Neural cell (in vitro differentiated cells): ENCODE data around the gene PDK4. TPM values are rescaled to one million over a fixed set of nuclear protein-coding genes. Genes with fewer than 3 reads are reported as not detected.
"Not testable (repeated sequence)": the region's sequence is repeated elsewhere in the genome, so short reads cannot be mapped to it uniquely, and the experiment has no call there.

Experiments used
- H2AFZ ChIP-seq: fragments of 200-600, 300-800 bp; sonication (generic), shearing (Covaris generic); 2 replicates; pipeline ENCODE4 v1.6.0; 2014; ENCODE audit warnings: low read depth, mild to moderate bottlenecking, antibody characterized with exemption, low read length, moderate library complexity
- H3F3A ChIP-seq: fragments of 200-600 bp; shearing (Covaris generic); 2 replicates; pipeline ENCODE4 v1.6.1; 2016; ENCODE audit warnings: mild to moderate bottlenecking, moderate library complexity, mixed read lengths, antibody characterized with exemption, low read length; ENCODE audit not compliant: insufficient read depth, poor library complexity, severe bottlenecking
- H3K27ac ChIP-seq: fragments of 200-600, 300-800 bp; sonication (generic), shearing (Covaris generic); 2 replicates; pipeline ENCODE4 v1.5.1; 2014; ENCODE audit warnings: mild to moderate bottlenecking, low read length, moderate library complexity
- H3K27me3 ChIP-seq: fragments of 300-800, 200-600 bp; sonication (generic), shearing (Covaris generic); 2 replicates; pipeline ENCODE4 v1.6.0; 2014; ENCODE audit warnings: mild to moderate bottlenecking, low read depth, low read length, moderate library complexity; ENCODE audit not compliant: insufficient read depth
- H3K36me3 ChIP-seq: fragments of 300-800, 200-600 bp; sonication (generic), shearing (Covaris generic); 2 replicates; pipeline ENCODE4 v1.5.1; 2014; ENCODE audit warnings: mild to moderate bottlenecking, antibody characterized with exemption, low read length, moderate library complexity; ENCODE audit not compliant: insufficient read depth
- H3K4me2 ChIP-seq: fragments of 300-800, 200-600 bp; sonication (generic), shearing (Covaris generic); 2 replicates; pipeline ENCODE4 v1.6.0; 2014; ENCODE audit warnings: mild to moderate bottlenecking, low read length
- H3K4me3 ChIP-seq: fragments of 300-800, 200-600 bp; sonication (generic), shearing (Covaris generic); 2 replicates; pipeline ENCODE4 v1.5.1; 2014; ENCODE audit warnings: mild to moderate bottlenecking, low read length, moderate library complexity
- H3K79me2 ChIP-seq: fragments of 200-600 bp; shearing (Covaris generic); replicated peaks from 2 replicates; pipeline ENCODE4 v1.6.0; 2014; ENCODE audit warnings: mild to moderate bottlenecking, low read length, moderate library complexity; ENCODE audit not compliant: insufficient read depth
- H3K9ac ChIP-seq: fragments of 300-800, 200-600 bp; sonication (generic), shearing (Covaris generic); 2 replicates; pipeline ENCODE4 v1.6.1; 2016; ENCODE audit warnings: mild to moderate bottlenecking, low read length, mixed read lengths
- H3K9me2 ChIP-seq: fragments of 200-600 bp; shearing (Covaris generic); 2 replicates; pipeline ENCODE4 v1.6.1; 2016; ENCODE audit warnings: mild to moderate bottlenecking, low read length, mixed read lengths; ENCODE audit not compliant: insufficient read depth
- H3K9me3 ChIP-seq: fragments of 200-600, 300-800 bp; sonication (generic), shearing (Covaris generic); 2 replicates; pipeline ENCODE4 v1.6.1; 2016; ENCODE audit warnings: mild to moderate bottlenecking, mixed run types, low read length, moderate library complexity, mixed read lengths
- H4K20me1 ChIP-seq: fragments of 200-600 bp; shearing (Covaris generic); 2 replicates; pipeline ENCODE4 v1.6.1; 2016; ENCODE audit warnings: mild to moderate bottlenecking, mixed run types; ENCODE audit not compliant: insufficient read depth
- CTCF ChIP-seq: fragments of 450-650 bp; IDR thresholded peaks from 2 replicates; pipeline ENCODE4 v1.5.1; 2014; ENCODE audit warnings: antibody characterized with exemption, mild to moderate bottlenecking, moderate library complexity; ENCODE audit not compliant: poor library complexity, severe bottlenecking
- EP300 ChIP-seq: fragments of 450-650 bp; conservative IDR thresholded peaks from 2 replicates; pipeline ENCODE4 v1.6.1; 2014; ENCODE audit warnings: antibody characterized with exemption, mild to moderate bottlenecking, moderate library complexity; ENCODE audit not compliant: poor library complexity, severe bottlenecking
- EZH2 ChIP-seq: fragments of 200-600, 300-800 bp; shearing (Covaris generic), sonication (generic); IDR thresholded peaks from 2 replicates; pipeline ENCODE4 v1.6.1; 2014; ENCODE audit warnings: antibody characterized with exemption, low read length, borderline replicate concordance, mild to moderate bottlenecking; ENCODE audit not compliant: insufficient read depth, poor library complexity, severe bottlenecking
- MXI1 ChIP-seq: fragments of 450-650 bp; conservative IDR thresholded peaks from 2 replicates; pipeline ENCODE4 v1.6.1; 2014; ENCODE audit warnings: antibody characterized with exemption, mild to moderate bottlenecking; ENCODE audit not compliant: poor library complexity, severe bottlenecking
- POLR2AphosphoS5 ChIP-seq: IDR thresholded peaks from 2 replicates; pipeline ENCODE4 v1.6.1; 2012
- RAD21 ChIP-seq: fragments of 450-650 bp; conservative IDR thresholded peaks from 2 replicates; pipeline ENCODE4 v1.6.1; 2014; ENCODE audit warnings: antibody characterized with exemption, mild to moderate bottlenecking, moderate library complexity
- REST ChIP-seq: IDR thresholded peaks from 2 replicates; pipeline ENCODE4 v1.6.1; 2012; ENCODE audit warnings: borderline replicate concordance
- SMC3 ChIP-seq: fragments of 450-650 bp; conservative IDR thresholded peaks from 2 replicates; pipeline ENCODE4 v1.6.1; 2014; ENCODE audit warnings: antibody characterized with exemption, mild to moderate bottlenecking, moderate library complexity; ENCODE audit not compliant: poor library complexity
- TAF1 ChIP-seq: IDR thresholded peaks from 2 replicates; pipeline ENCODE4 v1.6.1; 2012; ENCODE audit warnings: low read depth
- polyA plus RNA-seq: library from polyadenylated mRNA; depleted of rRNA; stranded (reverse); fragments of >200 nt; gene quantifications from 2 replicates; pipeline ENCODE4 v1.2.3, GENCODE V29; 2014

Gene PDK4
- polyA plus RNA-seq, 1 donor from 2014 or later, result not detected

- H3K9ac ChIP-seq, result no peak overlapping the region
- no peaks in the 10 kb centered on the region for H3K79me2 ChIP-seq
- H3K27me3 ChIP-seq, result no peaks in the 10 kb centered on the region
- no peaks in the 10 kb centered on the region for H4K20me1 ChIP-seq
- no peaks in the 10 kb centered on the region for H3K36me3 ChIP-seq
- no peak overlapping the region for H3K27ac ChIP-seq
- no peak overlapping the region for H3K4me3 ChIP-seq
- no peak overlapping the region for H3K4me2 ChIP-seq
- H3K9me2 ChIP-seq, result no peaks in the 10 kb centered on the region
- H3F3A ChIP-seq, result no peaks in the 10 kb centered on the region
- H2AFZ ChIP-seq, result no peak overlapping the region
- no peaks in the 10 kb centered on the region for H3K9me3 ChIP-seq
- TF ChIP-seq POLR2AphosphoS5, result no peak
- no peak for TF ChIP-seq RAD21
- no peak for TF ChIP-seq EP300
- TF ChIP-seq TAF1, result no peak
- no peak for TF ChIP-seq REST
These were observed 9.0 kb upstream of the PDK4 start for GRCh38 chr7:95605275-95605674.

GRCh38 chr7:95604811-95605210, 8.5 kb upstream of the PDK4 start:
- H4K20me1 ChIP-seq, H3K79me2 ChIP-seq, H2AFZ ChIP-seq, H3K36me3 ChIP-seq, H3K27me3 ChIP-seq, H3K9ac ChIP-seq, H3K27ac ChIP-seq, H3F3A ChIP-seq, H3K9me3 ChIP-seq, H3K9me2 ChIP-seq, H3K4me2 ChIP-seq, H3K4me3 ChIP-seq: not testable (repeated sequence)

GRCh38 chr7:95604397-95604796, 8.1 kb upstream of the PDK4 start:
- not testable (repeated sequence) for H3K9ac ChIP-seq, H2AFZ ChIP-seq, H3K4me2 ChIP-seq, H3K9me2 ChIP-seq, H3K27ac ChIP-seq, H3K79me2 ChIP-seq, H3F3A ChIP-seq, H4K20me1 ChIP-seq, H3K4me3 ChIP-seq, H3K36me3 ChIP-seq, H3K27me3 ChIP-seq, H3K9me3 ChIP-seq

- H3K79me2 ChIP-seq, result no peaks in the 10 kb centered on the region
- H3K27ac ChIP-seq, result no peak overlapping the region
- H3K27me3 ChIP-seq, result peaks cover 2% of the 10 kb centered on the region
These were observed 6.1 kb upstream of the PDK4 start for GRCh38 chr7:95602421-95602820.

More at GRCh38 chr7:95602421-95602820, 6.1 kb upstream of the PDK4 start:
- no peak overlapping the region for H3K9ac ChIP-seq
- no peaks in the 10 kb centered on the region for H3K9me3 ChIP-seq
- no peaks in the 10 kb centered on the region for H3K9me2 ChIP-seq
- no peak overlapping the region for H3K4me2 ChIP-seq
- TF ChIP-seq REST (no peak), POLR2AphosphoS5 (no peak), RAD21 (no peak), TAF1 (no peak), EP300 (no peak), EZH2 (no peak), MXI1 (no peak), CTCF (no peak), SMC3 (no peak)
- no peak overlapping the region for H2AFZ ChIP-seq
- H4K20me1 ChIP-seq, result no peaks in the 10 kb centered on the region
- no peaks in the 10 kb centered on the region for H3K36me3 ChIP-seq
- no peak overlapping the region for H3K4me3 ChIP-seq
- no peaks in the 10 kb centered on the region for H3F3A ChIP-seq
